Esophagus squamous epithelium (tissue), 4 donors: ENCODE results near the gene MPV17.

ENCODE experiments used
- POLR2A ChIP-seq, 4 donors: fragments of 450-650 bp; IDR thresholded peaks; one replicate each; pipeline ENCODE4 v1.6.1; 2017; ENCODE audit warnings: antibody characterized with exemption in 4 of 4, mild to moderate bottlenecking in 4 of 4, moderate library complexity in 3 of 4
- TF ChIP-seq, protein P1 (sequence below), 6 experiments: fragments of 450-650 bp in 4 of 6; fragments of 200-600 bp in 2 of 6; sonication (generic) in 2 of 6; IDR thresholded peaks; one replicate each; pipeline ENCODE4 v1.5.1; 2016 to 2019; ENCODE audit warnings: antibody characterized with exemption in 6 of 6, mild to moderate bottlenecking in 4 of 6, moderate library complexity in 4 of 6

DNA sequence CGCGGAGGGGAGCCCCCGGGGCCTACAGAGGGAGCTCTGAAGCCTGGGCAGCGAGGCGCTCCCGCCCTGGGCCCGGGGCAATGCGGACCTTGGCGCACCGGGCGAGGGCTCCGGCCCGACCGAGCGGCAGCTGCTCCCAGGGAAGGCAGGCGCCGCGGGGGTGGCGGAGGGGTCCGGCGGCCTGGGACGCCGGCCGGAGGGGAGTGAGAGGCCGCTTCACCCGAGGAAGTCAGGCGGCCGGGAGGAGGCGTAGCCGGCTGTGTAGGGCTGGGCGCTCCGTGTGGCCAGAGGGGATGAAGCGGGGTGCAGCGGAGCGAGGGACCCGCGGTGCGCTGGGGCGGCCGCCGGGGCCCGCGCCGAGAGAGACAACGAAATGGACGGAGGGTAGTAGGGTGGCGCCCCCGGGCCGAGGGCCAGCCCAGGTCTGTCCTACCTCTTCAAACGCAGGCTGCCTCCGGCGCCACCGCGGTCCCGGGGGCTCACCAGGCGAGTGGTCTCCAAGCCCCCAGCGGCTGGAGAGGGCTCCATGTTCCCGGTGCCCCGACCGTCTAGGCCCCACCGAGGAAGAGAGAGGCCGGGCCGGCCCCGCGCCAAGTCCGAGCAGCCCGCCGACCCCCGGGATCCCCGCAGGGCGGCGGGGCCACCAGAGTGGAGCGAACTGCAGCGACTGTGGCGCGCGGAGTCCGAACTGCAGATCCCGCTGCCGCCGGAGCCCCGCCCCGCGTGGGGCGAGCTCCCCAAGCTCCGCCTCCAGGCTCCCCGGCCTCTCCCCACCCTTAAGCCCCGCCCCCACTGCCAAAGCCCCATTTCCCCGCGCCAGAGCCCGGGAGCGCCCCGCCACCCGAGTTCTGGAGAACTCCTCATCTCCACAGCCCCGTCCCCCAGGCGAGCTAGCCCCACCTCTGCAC lies 60.3 kb downstream of the MPV17 start, which contains the start of gene SLC30A3:
- TF ChIP-seq POLR2A (IDR thresholded peaks at IDR 0.05) = no peak
- TF ChIP-seq, protein P1, sequence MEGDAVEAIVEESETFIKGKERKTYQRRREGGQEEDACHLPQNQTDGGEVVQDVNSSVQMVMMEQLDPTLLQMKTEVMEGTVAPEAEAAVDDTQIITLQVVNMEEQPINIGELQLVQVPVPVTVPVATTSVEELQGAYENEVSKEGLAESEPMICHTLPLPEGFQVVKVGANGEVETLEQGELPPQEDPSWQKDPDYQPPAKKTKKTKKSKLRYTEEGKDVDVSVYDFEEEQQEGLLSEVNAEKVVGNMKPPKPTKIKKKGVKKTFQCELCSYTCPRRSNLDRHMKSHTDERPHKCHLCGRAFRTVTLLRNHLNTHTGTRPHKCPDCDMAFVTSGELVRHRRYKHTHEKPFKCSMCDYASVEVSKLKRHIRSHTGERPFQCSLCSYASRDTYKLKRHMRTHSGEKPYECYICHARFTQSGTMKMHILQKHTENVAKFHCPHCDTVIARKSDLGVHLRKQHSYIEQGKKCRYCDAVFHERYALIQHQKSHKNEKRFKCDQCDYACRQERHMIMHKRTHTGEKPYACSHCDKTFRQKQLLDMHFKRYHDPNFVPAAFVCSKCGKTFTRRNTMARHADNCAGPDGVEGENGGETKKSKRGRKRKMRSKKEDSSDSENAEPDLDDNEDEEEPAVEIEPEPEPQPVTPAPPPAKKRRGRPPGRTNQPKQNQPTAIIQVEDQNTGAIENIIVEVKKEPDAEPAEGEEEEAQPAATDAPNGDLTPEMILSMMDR (IDR thresholded peaks at IDR 0.05) = no peak
